HL-60/S4 treated with retinoic acid at 250 ng/mL for 4 days and 3 days (cell line): ENCODE measurements around the gene SLC17A7.

Source experiments
- in situ Hi-C: fragments of 300-500 bp; cut with MboI; formaldehyde crosslinking; loops from 2 replicates; pipeline ENCODE4 v1.7.0; 2022; ENCODE audit warnings: low sequenced_read_pairs

The SLC17A7 gene

DNA sequence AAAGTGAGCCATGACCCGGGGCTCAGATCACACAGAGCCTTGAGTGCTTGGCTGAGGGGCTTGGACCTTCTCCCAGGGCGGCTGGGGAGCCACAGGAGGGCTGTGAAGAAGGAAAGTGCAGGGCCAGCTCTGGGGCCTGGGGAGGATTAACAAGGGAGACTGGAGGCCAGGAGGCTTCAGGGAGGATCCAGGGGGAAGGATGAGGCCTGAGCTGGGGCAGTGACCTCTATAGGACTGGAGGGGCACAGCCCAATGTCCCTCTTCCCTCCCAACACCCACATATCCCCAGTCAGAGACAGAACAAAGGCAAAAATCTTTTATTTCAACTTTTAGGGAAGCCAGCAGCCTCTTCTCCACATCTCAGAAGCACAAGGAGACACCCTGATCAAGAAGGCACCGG, 4.7 kb upstream of the SLC17A7 start:
- in situ Hi-C loops = no loop called here

GRCh38 chr19:49444100-49444700, 2.9 kb upstream of the SLC17A7 start:
- in situ Hi-C loops = loop anchor here (5.0 kb wide), 1 partner anchor 52 kb away; no protein-coding TSS in a partner anchor

- in situ Hi-C loops = loop anchor here (5.0 kb wide), 1 partner anchor 51 kb away; no protein-coding TSS in a partner anchor
These were observed 2.2 kb upstream of the SLC17A7 start for GRCh38 chr19:49443366-49444099.

- in situ Hi-C loops = loop anchor here (5.0 kb wide), 1 partner anchor 51 kb away; no protein-coding TSS in a partner anchor
These were observed 1.5 kb upstream of the SLC17A7 start for GRCh38 chr19:49442771-49443365.

GRCh38 chr19:49442354-49442753, 1.0 kb upstream of the SLC17A7 start:
- in situ Hi-C loops = loop anchor here (5.0 kb wide), 1 partner anchor 50 kb away; no protein-coding TSS in a partner anchor

- in situ Hi-C loops = loop anchor here (5.0 kb wide), 1 partner anchor 50 kb away; no protein-coding TSS in a partner anchor
These were observed 628 bp upstream of the SLC17A7 start for GRCh38 chr19:49441960-49442350.

- in situ Hi-C loops = loop anchor here (5.0 kb wide), 1 partner anchor 48 kb away; no protein-coding TSS in a partner anchor
These were observed 703 bp downstream of the SLC17A7 start for GRCh38 chr19:49440439-49441209.

DNA sequence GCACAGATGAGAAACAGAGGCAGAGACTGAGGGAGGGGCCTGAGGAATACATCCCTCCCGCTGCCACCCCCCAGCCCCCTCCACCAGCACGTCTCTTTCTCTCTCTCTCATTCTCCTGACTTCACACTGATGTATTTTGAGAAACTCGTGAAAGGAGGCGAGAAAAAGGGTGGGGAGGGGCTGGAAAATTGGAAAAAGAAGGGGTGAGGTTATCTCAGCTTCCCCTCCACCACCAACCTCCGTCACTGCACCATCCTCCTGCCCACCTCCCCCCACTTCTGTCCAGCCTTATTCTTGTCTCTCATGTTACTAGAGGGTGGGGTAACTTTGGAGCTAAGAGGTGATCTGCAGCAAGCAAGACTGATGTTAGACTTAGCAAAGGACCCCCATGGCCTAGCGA, 1.5 kb downstream of the SLC17A7 start:
- in situ Hi-C loops = loop anchor here (5.0 kb wide), 1 partner anchor 48 kb away; no protein-coding TSS in a partner anchor

- in situ Hi-C loops = no loop called here
These were observed 3.1 kb downstream of the SLC17A7 start for GRCh38 chr19:49438261-49438660.

- in situ Hi-C loops = no loop called here
These were observed 4.1 kb downstream of the SLC17A7 start for GRCh38 chr19:49437231-49437630.

GRCh38 chr19:49436381-49437017, 4.8 kb downstream of the SLC17A7 start:
- in situ Hi-C loops = no loop called here

GRCh38 chr19:49435670-49436069, 5.7 kb downstream of the SLC17A7 start:
- in situ Hi-C loops = no loop called here

GRCh38 chr19:49434907-49435583, 6.3 kb downstream of the SLC17A7 start:
- in situ Hi-C loops = no loop called here

GRCh38 chr19:49433240-49433901, 8.0 kb downstream of the SLC17A7 start:
- in situ Hi-C loops = no loop called here

DNA sequence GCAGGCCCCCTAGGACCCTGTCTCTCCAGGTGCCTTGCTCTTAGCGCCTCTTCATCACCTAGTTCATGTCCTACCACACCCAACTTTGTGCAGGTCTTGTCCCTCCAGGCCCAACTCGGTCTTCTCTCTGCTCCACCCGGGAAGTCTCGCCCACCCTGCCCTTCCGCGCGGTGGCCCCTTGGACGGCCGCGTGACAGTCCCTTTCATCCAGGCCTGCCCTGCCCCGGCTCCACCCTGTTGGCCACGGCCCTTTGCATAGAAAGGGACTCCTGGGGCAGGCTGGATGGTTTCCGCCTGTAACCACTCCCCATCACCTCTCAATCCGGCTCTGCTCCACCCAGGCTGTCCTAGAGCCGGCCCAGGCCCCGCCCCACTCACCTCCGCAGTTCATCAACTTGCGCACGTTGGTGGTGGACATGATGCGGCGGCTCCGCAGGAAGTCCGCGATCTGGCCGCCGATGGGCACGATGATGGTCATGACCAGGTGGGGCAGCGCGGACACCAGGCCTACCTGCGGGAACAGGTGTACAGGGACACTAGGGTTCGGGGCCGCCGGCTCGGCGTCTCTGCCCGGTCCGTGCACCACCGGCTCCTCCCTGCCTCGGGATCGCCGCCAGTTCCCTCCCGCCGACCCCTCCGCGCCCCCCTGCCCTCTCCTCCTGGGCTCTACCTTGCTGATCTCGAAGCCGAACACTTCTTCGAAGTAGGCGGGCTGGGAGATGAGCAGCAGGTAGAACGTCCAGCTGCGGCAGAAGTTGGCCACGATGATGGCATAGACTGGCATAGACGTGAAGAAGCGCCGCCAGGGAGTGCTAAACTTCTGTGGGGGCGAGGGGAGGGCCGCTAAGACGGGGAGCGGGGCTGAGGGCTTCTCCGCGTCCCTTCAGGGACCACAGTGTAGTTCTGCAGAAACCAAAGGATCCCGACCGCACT, 8.9 kb downstream of the SLC17A7 start:
- in situ Hi-C loops = no loop called here

DNA sequence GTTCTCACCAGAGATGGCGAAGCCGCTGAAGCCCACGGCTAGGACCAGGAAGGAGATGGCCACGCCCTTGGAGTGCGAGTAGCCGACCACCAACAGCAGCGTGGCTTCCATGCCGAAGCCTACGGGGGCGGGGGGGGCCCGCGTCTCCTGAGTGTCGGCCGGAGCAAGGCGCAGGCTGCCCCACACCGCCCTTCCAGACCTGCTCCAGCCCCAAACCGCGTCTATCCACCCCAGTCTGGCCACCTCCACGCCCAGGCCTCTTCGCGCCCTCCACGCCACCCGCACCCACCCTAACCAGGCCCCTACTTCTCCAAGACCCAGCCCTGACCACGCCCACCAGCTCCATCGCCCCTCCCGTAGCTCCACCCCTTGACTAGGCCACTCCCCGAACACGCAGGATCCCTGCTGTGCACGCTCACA, 10.0 kb downstream of the SLC17A7 start:
- in situ Hi-C loops = no loop called here

DNA sequence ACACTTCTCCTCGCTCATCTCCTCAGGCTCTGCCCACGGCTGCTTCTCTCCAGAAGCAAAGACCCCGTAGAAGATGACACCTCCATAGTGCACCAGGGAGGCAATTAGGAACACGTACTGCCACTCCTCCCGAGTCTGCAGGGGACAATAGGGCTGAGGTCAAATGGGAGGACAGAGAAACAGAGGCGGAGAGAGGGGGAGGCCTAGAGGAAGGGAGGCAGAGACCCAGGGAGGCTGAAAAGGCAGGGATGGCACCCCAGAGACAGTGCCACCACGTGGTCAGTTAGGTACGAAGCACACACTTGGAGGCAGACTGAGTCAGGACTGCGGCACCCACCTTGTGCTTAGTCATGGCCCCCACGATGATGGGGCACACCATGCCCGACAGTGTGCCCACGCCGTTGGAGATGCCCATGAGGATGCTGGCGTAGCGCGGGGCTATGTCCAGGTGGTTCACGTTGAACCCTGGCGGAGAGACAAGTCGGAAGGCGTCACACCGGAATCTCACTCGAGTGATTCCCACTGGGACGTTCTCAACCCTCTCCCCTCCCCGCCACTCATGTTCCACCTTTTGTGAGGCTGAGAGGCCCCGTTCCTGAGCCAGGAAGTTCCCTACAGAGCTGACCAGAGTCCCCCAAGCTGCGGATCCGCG, 10.5 kb downstream of the SLC17A7 start:
- in situ Hi-C loops = no loop called here

DNA sequence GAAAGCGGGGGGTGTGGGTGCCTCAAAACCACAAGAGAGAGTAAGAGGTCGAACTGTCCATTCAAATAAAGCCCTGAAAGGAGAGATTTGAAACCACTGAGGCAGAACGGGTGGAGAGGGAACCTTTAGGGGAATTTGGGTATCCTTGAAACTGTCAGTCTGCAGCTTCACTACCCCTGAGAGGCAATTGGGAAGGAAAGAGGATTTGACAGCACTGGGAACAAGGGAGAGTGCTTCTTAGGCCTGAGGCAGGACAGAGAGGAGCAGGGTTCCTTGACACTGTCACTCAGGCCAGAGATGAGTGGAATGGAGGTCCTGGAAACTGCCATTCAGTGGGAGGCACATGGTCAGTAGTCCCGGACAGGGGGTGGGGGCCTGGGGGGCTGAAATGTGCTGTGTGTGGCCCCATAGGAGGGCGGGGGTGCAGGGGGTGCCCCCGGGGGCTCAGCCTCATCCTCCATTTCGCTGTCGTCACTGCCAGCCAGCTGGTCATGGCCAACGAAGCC, 11.1 kb downstream of the SLC17A7 start:
- in situ Hi-C loops = no loop called here
